HEK293 (cell line): ENCODE measurements around the gene TSPYL2.

Experiments used
- GLI4 ChIP-seq: fragments of 450-650 bp; formaldehyde crosslinking; IDR thresholded peaks from 2 replicates; pipeline ENCODE4 v1.5.1; 2016; ENCODE audit warnings: missing biosample characterization, missing genetic modification characterization
- GLIS1 ChIP-seq: fragments of 450-650 bp; formaldehyde crosslinking; IDR thresholded peaks from 2 replicates; pipeline ENCODE4 v1.5.1; 2016; ENCODE audit warnings: missing biosample characterization, missing genetic modification characterization
- ZBTB1 ChIP-seq: fragments of 450-650 bp; formaldehyde crosslinking; IDR thresholded peaks from 2 replicates; pipeline ENCODE4 v1.5.1; 2016; ENCODE audit warnings: missing biosample characterization, missing genetic modification characterization
- ZBTB17 ChIP-seq: fragments of 450-650 bp; formaldehyde crosslinking; IDR thresholded peaks from 2 replicates; pipeline ENCODE4 v1.5.1; 2016; ENCODE audit warnings: missing biosample characterization, missing genetic modification characterization
- ZBTB26 ChIP-seq: fragments of 450-650 bp; formaldehyde crosslinking; optimal IDR thresholded peaks from 2 replicates; pipeline ENCODE3; 2016; ENCODE audit warnings: missing biosample characterization, mild to moderate bottlenecking, missing genetic modification characterization
- ZNF112 ChIP-seq: fragments of 450-650 bp; formaldehyde crosslinking; IDR thresholded peaks from 2 replicates; pipeline ENCODE4 v1.5.0; 2017; ENCODE audit warnings: missing biosample characterization, missing genetic modification characterization
- ZNF133 ChIP-seq: fragments of 450-650 bp; formaldehyde crosslinking; IDR thresholded peaks from 2 replicates; pipeline ENCODE4 v1.5.1; 2016; ENCODE audit warnings: missing biosample characterization, missing genetic modification characterization
- ZNF274 ChIP-seq, 2 experiments: fragments of 200-500 bp in 1 of 2; fragments of 450-650 bp in 1 of 2; sonication (Bioruptor generic) in 1 of 2; formaldehyde crosslinking in 1 of 2; IDR thresholded peaks; 2 replicates each; pipeline versions ENCODE4 v1.5.1 to v1.6.1; 2014 to 2016; ENCODE audit warnings: borderline replicate concordance in 1 of 2, inconsistent platforms in 1 of 2, low read length in 1 of 2, missing biosample characterization in 1 of 2, missing genetic modification characterization in 1 of 2
- ZNF280D ChIP-seq: fragments of 450-650 bp; formaldehyde crosslinking; IDR thresholded peaks from 2 replicates; pipeline ENCODE4 v1.5.1; 2016; ENCODE audit warnings: missing biosample characterization, missing genetic modification characterization
- ZNF366 ChIP-seq: fragments of 450-650 bp; formaldehyde crosslinking; conservative IDR thresholded peaks from 2 replicates; pipeline ENCODE4 v1.5.1; 2016; ENCODE audit warnings: missing biosample characterization, missing genetic modification characterization
- ZNF398 ChIP-seq: fragments of 450-650 bp; formaldehyde crosslinking; IDR thresholded peaks from 2 replicates; pipeline ENCODE4 v1.5.1; 2017; ENCODE audit warnings: missing biosample characterization, missing genetic modification characterization
- ZNF404 ChIP-seq: fragments of 450-650 bp; formaldehyde crosslinking; IDR thresholded peaks from 2 replicates; pipeline ENCODE4 v1.5.1; 2017; ENCODE audit warnings: missing biosample characterization, missing genetic modification characterization
- ZNF658 ChIP-seq: fragments of 450-650 bp; formaldehyde crosslinking; IDR thresholded peaks from 2 replicates; pipeline ENCODE4; 2016; ENCODE audit warnings: missing biosample characterization, missing genetic modification characterization
- ZNF664 ChIP-seq: fragments of 450-650 bp; formaldehyde crosslinking; IDR thresholded peaks from 2 replicates; pipeline ENCODE4 v1.5.1; 2016; ENCODE audit warnings: missing biosample characterization, missing genetic modification characterization
- ZNF701 ChIP-seq: fragments of 450-650 bp; formaldehyde crosslinking; IDR thresholded peaks from 2 replicates; pipeline ENCODE4 v1.5.1; 2016; ENCODE audit warnings: missing biosample characterization, missing genetic modification characterization
- ZNF776 ChIP-seq: fragments of 450-650 bp; formaldehyde crosslinking; IDR thresholded peaks from 2 replicates; pipeline ENCODE4 v1.5.0; 2017; ENCODE audit warnings: missing biosample characterization, missing genetic modification characterization, borderline replicate concordance
- TF ChIP-seq, protein P1 (sequence below): fragments of 450-650 bp; formaldehyde crosslinking; IDR thresholded peaks from 2 replicates; pipeline ENCODE4 v1.5.1; 2016; ENCODE audit warnings: missing biosample characterization, missing genetic modification characterization, borderline replicate concordance
- TF ChIP-seq, protein P2 (sequence below): fragments of 450-650 bp; formaldehyde crosslinking; IDR thresholded peaks from 2 replicates; pipeline ENCODE4 v1.5.1; 2016; ENCODE audit warnings: missing biosample characterization, missing genetic modification characterization
- TF ChIP-seq, protein P3 (sequence below): fragments of 450-650 bp; formaldehyde crosslinking; IDR thresholded peaks from 2 replicates; pipeline ENCODE4 v1.5.1; 2016; ENCODE audit warnings: missing biosample characterization, missing genetic modification characterization

Gene TSPYL2

GRCh38 chrX:53071604-53072417, 10.4 kb upstream of the TSPYL2 start (continued):
- TF ChIP-seq, protein P1, sequence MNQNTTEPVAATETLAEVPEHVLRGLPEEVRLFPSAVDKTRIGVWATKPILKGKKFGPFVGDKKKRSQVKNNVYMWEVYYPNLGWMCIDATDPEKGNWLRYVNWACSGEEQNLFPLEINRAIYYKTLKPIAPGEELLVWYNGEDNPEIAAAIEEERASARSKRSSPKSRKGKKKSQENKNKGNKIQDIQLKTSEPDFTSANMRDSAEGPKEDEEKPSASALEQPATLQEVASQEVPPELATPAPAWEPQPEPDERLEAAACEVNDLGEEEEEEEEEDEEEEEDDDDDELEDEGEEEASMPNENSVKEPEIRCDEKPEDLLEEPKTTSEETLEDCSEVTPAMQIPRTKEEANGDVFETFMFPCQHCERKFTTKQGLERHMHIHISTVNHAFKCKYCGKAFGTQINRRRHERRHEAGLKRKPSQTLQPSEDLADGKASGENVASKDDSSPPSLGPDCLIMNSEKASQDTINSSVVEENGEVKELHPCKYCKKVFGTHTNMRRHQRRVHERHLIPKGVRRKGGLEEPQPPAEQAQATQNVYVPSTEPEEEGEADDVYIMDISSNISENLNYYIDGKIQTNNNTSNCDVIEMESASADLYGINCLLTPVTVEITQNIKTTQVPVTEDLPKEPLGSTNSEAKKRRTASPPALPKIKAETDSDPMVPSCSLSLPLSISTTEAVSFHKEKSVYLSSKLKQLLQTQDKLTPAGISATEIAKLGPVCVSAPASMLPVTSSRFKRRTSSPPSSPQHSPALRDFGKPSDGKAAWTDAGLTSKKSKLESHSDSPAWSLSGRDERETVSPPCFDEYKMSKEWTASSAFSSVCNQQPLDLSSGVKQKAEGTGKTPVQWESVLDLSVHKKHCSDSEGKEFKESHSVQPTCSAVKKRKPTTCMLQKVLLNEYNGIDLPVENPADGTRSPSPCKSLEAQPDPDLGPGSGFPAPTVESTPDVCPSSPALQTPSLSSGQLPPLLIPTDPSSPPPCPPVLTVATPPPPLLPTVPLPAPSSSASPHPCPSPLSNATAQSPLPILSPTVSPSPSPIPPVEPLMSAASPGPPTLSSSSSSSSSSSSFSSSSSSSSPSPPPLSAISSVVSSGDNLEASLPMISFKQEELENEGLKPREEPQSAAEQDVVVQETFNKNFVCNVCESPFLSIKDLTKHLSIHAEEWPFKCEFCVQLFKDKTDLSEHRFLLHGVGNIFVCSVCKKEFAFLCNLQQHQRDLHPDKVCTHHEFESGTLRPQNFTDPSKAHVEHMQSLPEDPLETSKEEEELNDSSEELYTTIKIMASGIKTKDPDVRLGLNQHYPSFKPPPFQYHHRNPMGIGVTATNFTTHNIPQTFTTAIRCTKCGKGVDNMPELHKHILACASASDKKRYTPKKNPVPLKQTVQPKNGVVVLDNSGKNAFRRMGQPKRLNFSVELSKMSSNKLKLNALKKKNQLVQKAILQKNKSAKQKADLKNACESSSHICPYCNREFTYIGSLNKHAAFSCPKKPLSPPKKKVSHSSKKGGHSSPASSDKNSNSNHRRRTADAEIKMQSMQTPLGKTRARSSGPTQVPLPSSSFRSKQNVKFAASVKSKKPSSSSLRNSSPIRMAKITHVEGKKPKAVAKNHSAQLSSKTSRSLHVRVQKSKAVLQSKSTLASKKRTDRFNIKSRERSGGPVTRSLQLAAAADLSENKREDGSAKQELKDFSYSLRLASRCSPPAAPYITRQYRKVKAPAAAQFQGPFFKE (tag by site-specific recombination) = no peak
- TF ChIP-seq ZBTB26 (tag by site-specific recombination) (peak; percentile 90), GLIS1 (tag by site-specific recombination) (peak; percentile 31; the same call in 1 of the 2 replicates), ZNF274 (IDR thresholded peaks at IDR 0.05; ENCODE audit: low read length) (no peak), ZNF274 (tag by site-specific recombination; IDR thresholded peaks at IDR 0.05; ENCODE audit: borderline replicate concordance) (no peak), ZNF112 (no peak), GLI4 (no peak), ZNF280D (0 out of 2 replicates have a peak, but pooled peaks have one; percentile 29), ZNF658 (tag by site-specific recombination) (no peak), ZNF664 (tag by site-specific recombination) (no peak), ZNF133 (no peak), ZNF398 (tag by site-specific recombination) (peak; percentile 35; the same call in 1 of the 2 replicates), ZBTB17 (tag by site-specific recombination) (peak; percentile 56; the same call in 1 of the 2 replicates), ZNF366 (tag by site-specific recombination) (no peak; the same call in 1 of the 2 replicates), ZNF701 (tag by site-specific recombination) (no peak), ZNF404 (tag by site-specific recombination) (no peak), ZBTB1 (tag by site-specific recombination) (peak; percentile 53; the same call in 1 of the 2 replicates), ZNF776 (tag by site-specific recombination) (no peak)
- TF ChIP-seq, protein P2, sequence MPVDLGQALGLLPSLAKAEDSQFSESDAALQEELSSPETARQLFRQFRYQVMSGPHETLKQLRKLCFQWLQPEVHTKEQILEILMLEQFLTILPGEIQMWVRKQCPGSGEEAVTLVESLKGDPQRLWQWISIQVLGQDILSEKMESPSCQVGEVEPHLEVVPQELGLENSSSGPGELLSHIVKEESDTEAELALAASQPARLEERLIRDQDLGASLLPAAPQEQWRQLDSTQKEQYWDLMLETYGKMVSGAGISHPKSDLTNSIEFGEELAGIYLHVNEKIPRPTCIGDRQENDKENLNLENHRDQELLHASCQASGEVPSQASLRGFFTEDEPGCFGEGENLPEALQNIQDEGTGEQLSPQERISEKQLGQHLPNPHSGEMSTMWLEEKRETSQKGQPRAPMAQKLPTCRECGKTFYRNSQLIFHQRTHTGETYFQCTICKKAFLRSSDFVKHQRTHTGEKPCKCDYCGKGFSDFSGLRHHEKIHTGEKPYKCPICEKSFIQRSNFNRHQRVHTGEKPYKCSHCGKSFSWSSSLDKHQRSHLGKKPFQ (tag by site-specific recombination) = peak; percentile 98
- TF ChIP-seq, protein P3, sequence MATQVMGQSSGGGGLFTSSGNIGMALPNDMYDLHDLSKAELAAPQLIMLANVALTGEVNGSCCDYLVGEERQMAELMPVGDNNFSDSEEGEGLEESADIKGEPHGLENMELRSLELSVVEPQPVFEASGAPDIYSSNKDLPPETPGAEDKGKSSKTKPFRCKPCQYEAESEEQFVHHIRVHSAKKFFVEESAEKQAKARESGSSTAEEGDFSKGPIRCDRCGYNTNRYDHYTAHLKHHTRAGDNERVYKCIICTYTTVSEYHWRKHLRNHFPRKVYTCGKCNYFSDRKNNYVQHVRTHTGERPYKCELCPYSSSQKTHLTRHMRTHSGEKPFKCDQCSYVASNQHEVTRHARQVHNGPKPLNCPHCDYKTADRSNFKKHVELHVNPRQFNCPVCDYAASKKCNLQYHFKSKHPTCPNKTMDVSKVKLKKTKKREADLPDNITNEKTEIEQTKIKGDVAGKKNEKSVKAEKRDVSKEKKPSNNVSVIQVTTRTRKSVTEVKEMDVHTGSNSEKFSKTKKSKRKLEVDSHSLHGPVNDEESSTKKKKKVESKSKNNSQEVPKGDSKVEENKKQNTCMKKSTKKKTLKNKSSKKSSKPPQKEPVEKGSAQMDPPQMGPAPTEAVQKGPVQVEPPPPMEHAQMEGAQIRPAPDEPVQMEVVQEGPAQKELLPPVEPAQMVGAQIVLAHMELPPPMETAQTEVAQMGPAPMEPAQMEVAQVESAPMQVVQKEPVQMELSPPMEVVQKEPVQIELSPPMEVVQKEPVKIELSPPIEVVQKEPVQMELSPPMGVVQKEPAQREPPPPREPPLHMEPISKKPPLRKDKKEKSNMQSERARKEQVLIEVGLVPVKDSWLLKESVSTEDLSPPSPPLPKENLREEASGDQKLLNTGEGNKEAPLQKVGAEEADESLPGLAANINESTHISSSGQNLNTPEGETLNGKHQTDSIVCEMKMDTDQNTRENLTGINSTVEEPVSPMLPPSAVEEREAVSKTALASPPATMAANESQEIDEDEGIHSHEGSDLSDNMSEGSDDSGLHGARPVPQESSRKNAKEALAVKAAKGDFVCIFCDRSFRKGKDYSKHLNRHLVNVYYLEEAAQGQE = 0 out of 2 replicates have a peak, but pooled peaks have one; percentile 17
